ENCODE measurements around the gene RAD51D.

The RAD51D gene

DNA sequence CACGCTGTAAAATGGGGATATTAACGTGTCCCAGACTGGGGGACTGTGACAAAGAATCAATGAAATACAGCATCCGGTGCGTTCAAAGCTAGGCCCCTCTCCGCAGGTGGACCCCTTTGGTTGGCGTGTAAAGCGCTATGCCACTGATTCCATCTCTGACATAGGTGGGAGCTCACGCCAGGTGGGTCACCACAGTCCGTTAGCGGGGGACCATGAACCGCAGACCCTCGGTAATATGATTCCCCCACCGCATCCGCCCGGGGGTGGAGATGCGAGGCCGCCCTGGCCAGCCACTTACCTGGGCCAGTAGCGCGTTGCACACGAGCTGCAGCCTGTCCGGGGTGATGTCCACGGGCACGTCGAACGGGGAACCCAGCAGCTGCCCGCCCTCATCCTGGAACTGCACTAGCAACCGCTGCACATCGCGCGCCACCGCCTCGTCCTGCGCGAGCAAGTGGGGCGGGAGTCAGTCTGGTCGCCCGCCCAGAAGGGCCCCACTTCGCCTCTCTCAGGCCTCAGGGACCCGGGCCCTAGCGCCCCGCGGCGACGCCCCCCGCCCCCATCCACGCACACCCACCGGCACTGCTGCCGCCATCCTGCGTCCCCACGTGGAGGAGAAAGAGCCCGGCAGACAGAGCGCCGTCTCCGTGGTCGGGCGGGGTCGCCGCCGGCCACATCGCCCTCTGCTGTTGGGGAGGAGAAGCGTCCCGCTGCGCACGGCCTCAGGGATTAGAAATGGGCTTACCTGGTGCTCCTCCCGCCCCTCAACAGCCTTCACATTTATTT is 22.2 kb upstream of the RAD51D start, which contains the start of gene NLE1 (continued):
- TF ChIP-seq, protein P1, sequence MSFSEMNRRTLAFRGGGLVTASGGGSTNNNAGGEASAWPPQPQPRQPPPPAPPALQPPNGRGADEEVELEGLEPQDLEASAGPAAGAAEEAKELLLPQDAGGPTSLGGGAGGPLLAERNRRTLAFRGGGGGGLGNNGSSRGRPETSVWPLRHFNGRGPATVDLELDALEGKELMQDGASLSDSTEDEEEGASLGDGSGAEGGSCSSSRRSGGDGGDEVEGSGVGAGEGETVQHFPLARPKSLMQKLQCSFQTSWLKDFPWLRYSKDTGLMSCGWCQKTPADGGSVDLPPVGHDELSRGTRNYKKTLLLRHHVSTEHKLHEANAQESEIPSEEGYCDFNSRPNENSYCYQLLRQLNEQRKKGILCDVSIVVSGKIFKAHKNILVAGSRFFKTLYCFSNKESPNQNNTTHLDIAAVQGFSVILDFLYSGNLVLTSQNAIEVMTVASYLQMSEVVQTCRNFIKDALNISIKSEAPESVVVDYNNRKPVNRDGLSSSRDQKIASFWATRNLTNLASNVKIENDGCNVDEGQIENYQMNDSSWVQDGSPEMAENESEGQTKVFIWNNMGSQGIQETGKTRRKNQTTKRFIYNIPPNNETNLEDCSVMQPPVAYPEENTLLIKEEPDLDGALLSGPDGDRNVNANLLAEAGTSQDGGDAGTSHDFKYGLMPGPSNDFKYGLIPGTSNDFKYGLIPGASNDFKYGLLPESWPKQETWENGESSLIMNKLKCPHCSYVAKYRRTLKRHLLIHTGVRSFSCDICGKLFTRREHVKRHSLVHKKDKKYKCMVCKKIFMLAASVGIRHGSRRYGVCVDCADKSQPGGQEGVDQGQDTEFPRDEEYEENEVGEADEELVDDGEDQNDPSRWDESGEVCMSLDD (tag by site-specific recombination; IDR thresholded peaks at IDR 0.05): peak; percentile 91
- TF ChIP-seq ZFP37 (tag by site-specific recombination; IDR thresholded peaks at IDR 0.05) (peak; percentile 94), IKZF3 (tag by site-specific recombination; IDR thresholded peaks at IDR 0.05) (no peak), ZNF549 (tag by site-specific recombination; IDR thresholded peaks at IDR 0.05) (no peak), ZNF660 (tag by site-specific recombination; IDR thresholded peaks at IDR 0.05) (peak; percentile 94), ZNF23 (tag by site-specific recombination; IDR thresholded peaks at IDR 0.05; ENCODE audit: borderline replicate concordance) (no peak), ZNF654 (tag by site-specific recombination; IDR thresholded peaks at IDR 0.05; ENCODE audit: low read depth) (no peak), HOXD13 (CRISPR knock-in tag; IDR thresholded peaks at IDR 0.05; ENCODE audit: borderline replicate concordance) (0 out of 2 replicates have a peak, but pooled peaks have one; percentile 28), ZNF114 (tag by site-specific recombination; IDR thresholded peaks at IDR 0.05) (no peak), HOXA7 (CRISPR knock-in tag; IDR thresholded peaks at IDR 0.05; ENCODE audit: borderline replicate concordance) (no peak), ZNF558 (tag by site-specific recombination; IDR thresholded peaks at IDR 0.05) (0 out of 2 replicates have a peak, but pooled peaks have one; percentile 13), ZNF354C (tag by site-specific recombination; IDR thresholded peaks at IDR 0.05; ENCODE audit: borderline replicate concordance, low read depth) (no peak), ZNF621 (tag by site-specific recombination; IDR thresholded peaks at IDR 0.05) (no peak), ZNF19 (tag by site-specific recombination; IDR thresholded peaks at IDR 0.05; ENCODE audit: low read depth) (no peak), ZFP3 (tag by site-specific recombination; IDR thresholded peaks at IDR 0.05; ENCODE audit: low read depth) (no peak), KLF8 (tag by site-specific recombination; IDR thresholded peaks at IDR 0.05) (peak; percentile 92), SP3 (tag by site-specific recombination; IDR thresholded peaks at IDR 0.05) (peak; percentile 78), ZNF239 (tag by site-specific recombination; IDR thresholded peaks at IDR 0.05) (no peak), ZNF555 (tag by site-specific recombination; conservative IDR thresholded peaks at IDR 0.05) (no peak), ZNF585B (tag by site-specific recombination; IDR thresholded peaks at IDR 0.05) (no peak), ZNF776 (tag by site-specific recombination; IDR thresholded peaks at IDR 0.05; ENCODE audit: borderline replicate concordance) (no peak), ZNF561 (tag by site-specific recombination; IDR thresholded peaks at IDR 0.05; ENCODE audit: borderline replicate concordance) (peak; percentile 49; the same call in 1 of the 2 replicates), ZBTB21 (tag by site-specific recombination; IDR thresholded peaks at IDR 0.05) (no peak)
- TF ChIP-seq, protein P2, sequence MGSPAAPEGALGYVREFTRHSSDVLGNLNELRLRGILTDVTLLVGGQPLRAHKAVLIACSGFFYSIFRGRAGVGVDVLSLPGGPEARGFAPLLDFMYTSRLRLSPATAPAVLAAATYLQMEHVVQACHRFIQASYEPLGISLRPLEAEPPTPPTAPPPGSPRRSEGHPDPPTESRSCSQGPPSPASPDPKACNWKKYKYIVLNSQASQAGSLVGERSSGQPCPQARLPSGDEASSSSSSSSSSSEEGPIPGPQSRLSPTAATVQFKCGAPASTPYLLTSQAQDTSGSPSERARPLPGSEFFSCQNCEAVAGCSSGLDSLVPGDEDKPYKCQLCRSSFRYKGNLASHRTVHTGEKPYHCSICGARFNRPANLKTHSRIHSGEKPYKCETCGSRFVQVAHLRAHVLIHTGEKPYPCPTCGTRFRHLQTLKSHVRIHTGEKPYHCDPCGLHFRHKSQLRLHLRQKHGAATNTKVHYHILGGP (tag by site-specific recombination; IDR thresholded peaks at IDR 0.05): no peak
- TF ChIP-seq, protein P3, sequence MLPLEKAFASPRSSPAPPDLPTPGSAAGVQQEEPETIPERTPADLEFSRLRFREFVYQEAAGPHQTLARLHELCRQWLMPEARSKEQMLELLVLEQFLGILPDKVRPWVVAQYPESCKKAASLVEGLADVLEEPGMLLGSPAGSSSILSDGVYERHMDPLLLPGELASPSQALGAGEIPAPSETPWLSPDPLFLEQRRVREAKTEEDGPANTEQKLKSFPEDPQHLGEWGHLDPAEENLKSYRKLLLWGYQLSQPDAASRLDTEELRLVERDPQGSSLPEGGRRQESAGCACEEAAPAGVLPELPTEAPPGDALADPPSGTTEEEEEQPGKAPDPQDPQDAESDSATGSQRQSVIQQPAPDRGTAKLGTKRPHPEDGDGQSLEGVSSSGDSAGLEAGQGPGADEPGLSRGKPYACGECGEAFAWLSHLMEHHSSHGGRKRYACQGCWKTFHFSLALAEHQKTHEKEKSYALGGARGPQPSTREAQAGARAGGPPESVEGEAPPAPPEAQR (tag by site-specific recombination; IDR thresholded peaks at IDR 0.05): no peak
- TF ChIP-seq, protein P4, sequence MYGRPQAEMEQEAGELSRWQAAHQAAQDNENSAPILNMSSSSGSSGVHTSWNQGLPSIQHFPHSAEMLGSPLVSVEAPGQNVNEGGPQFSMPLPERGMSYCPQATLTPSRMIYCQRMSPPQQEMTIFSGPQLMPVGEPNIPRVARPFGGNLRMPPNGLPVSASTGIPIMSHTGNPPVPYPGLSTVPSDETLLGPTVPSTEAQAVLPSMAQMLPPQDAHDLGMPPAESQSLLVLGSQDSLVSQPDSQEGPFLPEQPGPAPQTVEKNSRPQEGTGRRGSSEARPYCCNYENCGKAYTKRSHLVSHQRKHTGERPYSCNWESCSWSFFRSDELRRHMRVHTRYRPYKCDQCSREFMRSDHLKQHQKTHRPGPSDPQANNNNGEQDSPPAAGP (tag by site-specific recombination; IDR thresholded peaks at IDR 0.05): peak; percentile 69; the same call in 1 of the 2 replicates
- TF ChIP-seq, protein P5, sequence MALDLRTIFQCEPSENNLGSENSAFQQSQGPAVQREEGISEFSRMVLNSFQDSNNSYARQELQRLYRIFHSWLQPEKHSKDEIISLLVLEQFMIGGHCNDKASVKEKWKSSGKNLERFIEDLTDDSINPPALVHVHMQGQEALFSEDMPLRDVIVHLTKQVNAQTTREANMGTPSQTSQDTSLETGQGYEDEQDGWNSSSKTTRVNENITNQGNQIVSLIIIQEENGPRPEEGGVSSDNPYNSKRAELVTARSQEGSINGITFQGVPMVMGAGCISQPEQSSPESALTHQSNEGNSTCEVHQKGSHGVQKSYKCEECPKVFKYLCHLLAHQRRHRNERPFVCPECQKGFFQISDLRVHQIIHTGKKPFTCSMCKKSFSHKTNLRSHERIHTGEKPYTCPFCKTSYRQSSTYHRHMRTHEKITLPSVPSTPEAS (tag by site-specific recombination; IDR thresholded peaks at IDR 0.05): no peak; the same call in 1 of the 2 replicates
- TF ChIP-seq, protein P6, sequence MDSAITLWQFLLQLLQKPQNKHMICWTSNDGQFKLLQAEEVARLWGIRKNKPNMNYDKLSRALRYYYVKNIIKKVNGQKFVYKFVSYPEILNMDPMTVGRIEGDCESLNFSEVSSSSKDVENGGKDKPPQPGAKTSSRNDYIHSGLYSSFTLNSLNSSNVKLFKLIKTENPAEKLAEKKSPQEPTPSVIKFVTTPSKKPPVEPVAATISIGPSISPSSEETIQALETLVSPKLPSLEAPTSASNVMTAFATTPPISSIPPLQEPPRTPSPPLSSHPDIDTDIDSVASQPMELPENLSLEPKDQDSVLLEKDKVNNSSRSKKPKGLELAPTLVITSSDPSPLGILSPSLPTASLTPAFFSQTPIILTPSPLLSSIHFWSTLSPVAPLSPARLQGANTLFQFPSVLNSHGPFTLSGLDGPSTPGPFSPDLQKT (IDR thresholded peaks at IDR 0.05; ENCODE audit: borderline replicate concordance, low read depth, low read length): no peak
- TF ChIP-seq, protein P7, sequence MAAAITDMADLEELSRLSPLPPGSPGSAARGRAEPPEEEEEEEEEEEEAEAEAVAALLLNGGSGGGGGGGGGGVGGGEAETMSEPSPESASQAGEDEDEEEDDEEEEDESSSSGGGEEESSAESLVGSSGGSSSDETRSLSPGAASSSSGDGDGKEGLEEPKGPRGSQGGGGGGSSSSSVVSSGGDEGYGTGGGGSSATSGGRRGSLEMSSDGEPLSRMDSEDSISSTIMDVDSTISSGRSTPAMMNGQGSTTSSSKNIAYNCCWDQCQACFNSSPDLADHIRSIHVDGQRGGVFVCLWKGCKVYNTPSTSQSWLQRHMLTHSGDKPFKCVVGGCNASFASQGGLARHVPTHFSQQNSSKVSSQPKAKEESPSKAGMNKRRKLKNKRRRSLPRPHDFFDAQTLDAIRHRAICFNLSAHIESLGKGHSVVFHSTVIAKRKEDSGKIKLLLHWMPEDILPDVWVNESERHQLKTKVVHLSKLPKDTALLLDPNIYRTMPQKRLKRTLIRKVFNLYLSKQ (tag by site-specific recombination; IDR thresholded peaks at IDR 0.05; ENCODE audit: borderline replicate concordance): no peak
